NB4 (cell line): ENCODE data around the gene CDC42BPA.

Source experiments
- POLR2A ChIP-seq: IDR thresholded peaks from 2 replicates; pipeline ENCODE4 v1.6.1; 2011; ENCODE audit warnings: mild to moderate bottlenecking; ENCODE audit not compliant: insufficient read length; ENCODE audit errors: extremely low read depth
- TF ChIP-seq, protein P1 (sequence below): IDR thresholded peaks from one replicate; pipeline ENCODE4 v1.5.1; 2012; ENCODE audit warnings: low read depth, low read length

DNA sequence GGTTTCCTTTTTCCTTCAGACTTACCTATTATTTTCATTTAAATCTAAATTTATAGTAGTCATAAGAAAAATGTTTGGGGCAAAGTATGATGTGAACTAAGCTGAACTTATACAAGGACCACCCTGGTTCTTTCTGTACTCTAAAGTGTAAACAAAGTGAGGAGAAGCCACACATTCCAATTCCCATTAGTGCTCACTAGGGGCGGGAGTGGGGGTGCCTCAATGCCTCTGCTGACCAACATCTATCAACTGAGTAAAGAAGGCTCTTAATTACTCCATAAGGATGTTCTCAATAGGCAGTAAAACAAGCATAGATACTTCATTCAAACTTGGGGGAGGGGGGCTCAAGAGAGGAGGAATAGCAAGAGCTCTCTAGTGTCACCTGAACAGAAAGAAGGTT, 151.7 kb downstream of the CDC42BPA start:
- TF ChIP-seq, protein P1, sequence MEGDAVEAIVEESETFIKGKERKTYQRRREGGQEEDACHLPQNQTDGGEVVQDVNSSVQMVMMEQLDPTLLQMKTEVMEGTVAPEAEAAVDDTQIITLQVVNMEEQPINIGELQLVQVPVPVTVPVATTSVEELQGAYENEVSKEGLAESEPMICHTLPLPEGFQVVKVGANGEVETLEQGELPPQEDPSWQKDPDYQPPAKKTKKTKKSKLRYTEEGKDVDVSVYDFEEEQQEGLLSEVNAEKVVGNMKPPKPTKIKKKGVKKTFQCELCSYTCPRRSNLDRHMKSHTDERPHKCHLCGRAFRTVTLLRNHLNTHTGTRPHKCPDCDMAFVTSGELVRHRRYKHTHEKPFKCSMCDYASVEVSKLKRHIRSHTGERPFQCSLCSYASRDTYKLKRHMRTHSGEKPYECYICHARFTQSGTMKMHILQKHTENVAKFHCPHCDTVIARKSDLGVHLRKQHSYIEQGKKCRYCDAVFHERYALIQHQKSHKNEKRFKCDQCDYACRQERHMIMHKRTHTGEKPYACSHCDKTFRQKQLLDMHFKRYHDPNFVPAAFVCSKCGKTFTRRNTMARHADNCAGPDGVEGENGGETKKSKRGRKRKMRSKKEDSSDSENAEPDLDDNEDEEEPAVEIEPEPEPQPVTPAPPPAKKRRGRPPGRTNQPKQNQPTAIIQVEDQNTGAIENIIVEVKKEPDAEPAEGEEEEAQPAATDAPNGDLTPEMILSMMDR: no peak
- TF ChIP-seq POLR2A: no peak
